ENCODE measurements around the gene TCHHL1.

The TCHHL1 gene

GRCh38 chr1:152072311-152072710, 16.6 kb downstream of the TCHHL1 start:
- H3K27ac ChIP-seq (ENCODE audit: low read length): no peak overlapping the region
- H3K27me3 ChIP-seq (ENCODE audit: low read depth, low read length): peaks cover 86% of the 10 kb centered on the region
- H3K4me2 ChIP-seq (ENCODE audit: low read length): no peak overlapping the region
- H3K9me3 ChIP-seq (ENCODE audit: insufficient read depth, low read length): no peaks in the 10 kb centered on the region
- H3K36me3 ChIP-seq (replicated peaks; ENCODE audit: low read depth, low read length): no peaks in the 10 kb centered on the region
- TF ChIP-seq CTCF (IDR thresholded peaks at IDR 0.05; ENCODE audit: low read depth, low read length) (no peak), EZH2phosphoT487 (IDR thresholded peaks at IDR 0.05; ENCODE audit: low read depth) (no peak)
- H4K20me1 ChIP-seq (ENCODE audit: insufficient read depth, low read length): no peaks in the 10 kb centered on the region
- no peaks in the 10 kb centered on the region for H3K4me1 ChIP-seq (ENCODE audit: low read length)
- no peak overlapping the region for H3K4me3 ChIP-seq (ENCODE audit: low read length)
- no peak overlapping the region for H3K9ac ChIP-seq (ENCODE audit: low read length)
- no peak overlapping the region for H2AFZ ChIP-seq (ENCODE audit: low read depth, low read length)
- no peaks in the 10 kb centered on the region for H3K79me2 ChIP-seq (ENCODE audit: low read length)

GRCh38 chr1:152071123-152071522, 17.7 kb downstream of the TCHHL1 start:
- H3K9ac ChIP-seq (ENCODE audit: low read length): no peak overlapping the region
- H2AFZ ChIP-seq (ENCODE audit: low read depth, low read length): no peak overlapping the region
- H3K27ac ChIP-seq (ENCODE audit: low read length): no peak overlapping the region
- no peaks in the 10 kb centered on the region for H3K4me1 ChIP-seq (ENCODE audit: low read length)
- TF ChIP-seq CTCF (IDR thresholded peaks at IDR 0.05; ENCODE audit: low read depth, low read length) (no peak), EZH2phosphoT487 (IDR thresholded peaks at IDR 0.05; ENCODE audit: low read depth) (no peak)
- no peaks in the 10 kb centered on the region for H4K20me1 ChIP-seq (ENCODE audit: insufficient read depth, low read length)
- H3K9me3 ChIP-seq (ENCODE audit: insufficient read depth, low read length): no peaks in the 10 kb centered on the region
- H3K79me2 ChIP-seq (ENCODE audit: low read length): no peaks in the 10 kb centered on the region
- no peak overlapping the region for H3K4me3 ChIP-seq (ENCODE audit: low read length)
- H3K4me2 ChIP-seq (ENCODE audit: low read length): no peak overlapping the region
- peaks cover 84% of the 10 kb centered on the region for H3K27me3 ChIP-seq (ENCODE audit: low read depth, low read length)
- H3K36me3 ChIP-seq (replicated peaks; ENCODE audit: low read depth, low read length): no peaks in the 10 kb centered on the region

- Histone ChIP-seq H3K4me2 (ENCODE audit: low read length) (no peak overlapping the region), H3K4me3 (ENCODE audit: low read length) (no peak overlapping the region), H4K20me1 (ENCODE audit: insufficient read depth, low read length) (no peaks in the 10 kb centered on the region), H3K9ac (ENCODE audit: low read length) (no peak overlapping the region), H3K4me1 (ENCODE audit: low read length) (no peaks in the 10 kb centered on the region), H2AFZ (ENCODE audit: low read depth, low read length) (no peak overlapping the region), H3K79me2 (ENCODE audit: low read length) (no peaks in the 10 kb centered on the region), H3K36me3 (replicated peaks; ENCODE audit: low read depth, low read length) (no peaks in the 10 kb centered on the region), H3K27ac (ENCODE audit: low read length) (no peak overlapping the region), H3K27me3 (ENCODE audit: low read depth, low read length) (peaks cover 69% of the 10 kb centered on the region), H3K9me3 (ENCODE audit: insufficient read depth, low read length) (no peaks in the 10 kb centered on the region)
- TF ChIP-seq CTCF (IDR thresholded peaks at IDR 0.05; ENCODE audit: low read depth, low read length) (no peak), EZH2phosphoT487 (IDR thresholded peaks at IDR 0.05; ENCODE audit: low read depth) (no peak)
Observed at GRCh38 chr1:152067929-152068328, 20.9 kb downstream of the TCHHL1 start.

GRCh38 chr1:152067150-152067549, 21.7 kb downstream of the TCHHL1 start:
- TF ChIP-seq CTCF (IDR thresholded peaks at IDR 0.05; ENCODE audit: low read depth, low read length) (no peak), EZH2phosphoT487 (IDR thresholded peaks at IDR 0.05; ENCODE audit: low read depth) (no peak)
- H3K36me3 ChIP-seq (replicated peaks; ENCODE audit: low read depth, low read length): no peaks in the 10 kb centered on the region
- H3K27me3 ChIP-seq (ENCODE audit: low read depth, low read length): peaks cover 69% of the 10 kb centered on the region
- no peak overlapping the region for H3K4me2 ChIP-seq (ENCODE audit: low read length)
- H3K79me2 ChIP-seq (ENCODE audit: low read length): no peaks in the 10 kb centered on the region
- H3K4me3 ChIP-seq (ENCODE audit: low read length): no peak overlapping the region
- no peak overlapping the region for H3K27ac ChIP-seq (ENCODE audit: low read length)
- H3K4me1 ChIP-seq (ENCODE audit: low read length): no peaks in the 10 kb centered on the region
- no peaks in the 10 kb centered on the region for H4K20me1 ChIP-seq (ENCODE audit: insufficient read depth, low read length)
- H3K9me3 ChIP-seq (ENCODE audit: insufficient read depth, low read length): no peaks in the 10 kb centered on the region
- no peak overlapping the region for H3K9ac ChIP-seq (ENCODE audit: low read length)
- no peak overlapping the region for H2AFZ ChIP-seq (ENCODE audit: low read depth, low read length)
